ENCODE measurements around the gene GPR162.

The GPR162 gene

DNA sequence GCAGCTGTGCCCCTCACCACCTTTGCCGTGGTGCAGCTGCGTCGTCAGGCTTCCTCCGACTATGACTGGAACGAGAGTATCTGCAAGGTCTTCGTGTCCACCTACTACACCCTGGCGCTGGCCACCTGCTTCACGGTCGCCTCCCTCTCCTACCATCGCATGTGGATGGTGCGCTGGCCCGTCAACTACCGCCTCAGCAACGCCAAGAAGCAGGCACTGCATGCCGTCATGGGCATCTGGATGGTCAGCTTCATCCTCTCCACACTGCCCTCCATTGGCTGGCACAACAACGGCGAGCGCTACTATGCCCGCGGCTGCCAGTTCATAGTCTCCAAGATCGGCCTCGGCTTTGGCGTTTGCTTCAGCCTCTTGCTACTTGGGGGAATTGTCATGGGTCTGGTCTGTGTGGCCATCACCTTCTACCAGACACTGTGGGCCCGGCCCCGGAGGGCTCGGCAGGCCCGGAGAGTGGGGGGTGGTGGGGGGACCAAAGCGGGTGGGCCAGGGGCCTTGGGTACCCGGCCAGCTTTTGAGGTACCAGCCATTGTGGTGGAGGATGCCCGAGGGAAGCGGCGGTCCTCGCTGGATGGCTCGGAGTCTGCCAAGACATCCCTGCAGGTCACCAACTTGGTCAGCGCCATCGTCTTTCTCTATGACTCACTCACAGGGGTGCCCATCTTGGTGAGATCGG lies 2.6 kb downstream of the GPR162 start:
- no peak for DNase-seq

DNA sequence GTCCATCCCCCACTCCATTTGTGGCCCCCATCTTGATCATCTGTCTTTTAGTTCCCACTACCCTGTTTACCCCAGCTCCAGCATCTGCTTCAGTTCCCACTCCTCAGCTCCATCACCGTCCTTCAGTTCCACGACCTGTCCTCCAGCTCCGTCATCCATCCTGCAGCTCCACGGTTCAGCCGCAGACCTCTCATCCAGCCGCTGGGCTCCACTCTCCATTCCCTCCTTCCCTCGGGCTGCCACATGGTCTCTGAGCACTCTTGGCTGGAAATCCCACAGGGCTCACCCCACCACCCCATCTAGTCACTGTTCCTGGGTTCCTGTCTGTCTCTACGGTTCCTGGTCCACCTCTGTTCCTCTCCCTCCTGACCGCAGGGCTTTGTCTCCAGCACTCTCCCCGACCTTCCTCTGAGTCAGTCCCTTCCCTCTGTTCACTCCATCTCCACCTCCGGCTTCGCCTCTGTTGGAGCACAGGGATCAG lies 3.3 kb downstream of the GPR162 start:
- DNase-seq: no peak

DNA sequence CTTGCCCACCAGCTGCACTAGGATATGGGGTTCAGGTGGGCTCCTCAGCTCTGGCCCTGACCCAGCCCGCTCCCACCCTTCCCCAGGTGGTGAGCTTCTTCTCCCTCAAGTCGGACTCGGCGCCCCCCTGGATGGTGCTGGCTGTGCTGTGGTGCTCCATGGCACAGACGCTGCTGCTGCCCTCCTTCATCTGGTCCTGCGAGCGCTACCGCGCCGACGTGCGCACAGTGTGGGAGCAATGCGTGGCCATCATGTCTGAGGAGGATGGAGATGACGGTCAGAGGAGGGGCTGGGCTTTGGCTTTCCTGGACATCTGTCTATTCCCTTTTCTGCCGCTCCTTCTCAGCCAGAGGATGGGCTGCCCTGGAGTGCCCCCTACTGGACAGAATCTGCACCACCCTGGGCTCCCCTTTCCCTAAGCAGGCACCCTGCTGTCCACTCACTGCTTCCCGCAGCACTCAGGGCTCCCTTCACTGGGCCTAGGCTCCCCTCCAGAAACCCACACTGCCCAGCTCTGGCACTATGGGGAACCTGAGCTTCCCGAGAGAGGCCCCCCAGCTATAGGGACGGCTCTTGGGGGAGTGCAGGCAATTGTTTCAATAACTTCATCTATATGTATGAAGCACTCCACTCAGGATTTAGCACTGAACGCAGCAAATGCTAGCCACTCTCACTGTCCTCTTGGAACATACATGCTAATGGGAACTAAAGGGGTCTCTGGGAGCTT lies 3.9 kb downstream of the GPR162 start:
- DNase-seq: peak; percentile 72 to 79

DNA sequence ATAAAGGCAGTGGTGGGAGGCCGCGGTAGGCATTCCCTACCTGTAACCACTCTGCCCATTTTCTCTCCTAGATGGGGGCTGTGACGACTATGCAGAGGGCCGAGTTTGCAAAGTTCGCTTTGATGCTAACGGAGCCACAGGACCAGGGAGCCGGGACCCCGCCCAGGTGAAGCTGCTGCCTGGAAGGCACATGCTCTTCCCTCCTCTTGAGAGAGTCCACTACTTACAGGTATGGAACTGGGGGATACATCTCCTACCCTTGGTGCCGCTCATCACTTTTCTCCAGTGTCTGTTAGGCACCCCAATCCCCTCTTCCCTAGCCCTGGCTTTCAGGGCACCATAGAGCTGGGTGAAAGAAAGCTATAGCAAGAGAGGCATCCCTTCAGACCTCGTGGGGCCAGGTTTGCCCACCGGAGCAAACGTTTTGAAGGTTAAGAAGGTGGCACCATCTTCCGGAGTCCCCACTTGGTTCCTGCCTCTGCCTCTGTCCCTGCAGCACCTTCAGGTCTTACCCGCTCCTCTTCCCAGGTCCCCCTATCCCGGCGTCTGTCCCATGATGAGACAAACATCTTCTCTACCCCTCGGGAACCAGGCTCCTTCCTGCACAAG lies 4.6 kb downstream of the GPR162 start:
- no peak for DNase-seq

DNA sequence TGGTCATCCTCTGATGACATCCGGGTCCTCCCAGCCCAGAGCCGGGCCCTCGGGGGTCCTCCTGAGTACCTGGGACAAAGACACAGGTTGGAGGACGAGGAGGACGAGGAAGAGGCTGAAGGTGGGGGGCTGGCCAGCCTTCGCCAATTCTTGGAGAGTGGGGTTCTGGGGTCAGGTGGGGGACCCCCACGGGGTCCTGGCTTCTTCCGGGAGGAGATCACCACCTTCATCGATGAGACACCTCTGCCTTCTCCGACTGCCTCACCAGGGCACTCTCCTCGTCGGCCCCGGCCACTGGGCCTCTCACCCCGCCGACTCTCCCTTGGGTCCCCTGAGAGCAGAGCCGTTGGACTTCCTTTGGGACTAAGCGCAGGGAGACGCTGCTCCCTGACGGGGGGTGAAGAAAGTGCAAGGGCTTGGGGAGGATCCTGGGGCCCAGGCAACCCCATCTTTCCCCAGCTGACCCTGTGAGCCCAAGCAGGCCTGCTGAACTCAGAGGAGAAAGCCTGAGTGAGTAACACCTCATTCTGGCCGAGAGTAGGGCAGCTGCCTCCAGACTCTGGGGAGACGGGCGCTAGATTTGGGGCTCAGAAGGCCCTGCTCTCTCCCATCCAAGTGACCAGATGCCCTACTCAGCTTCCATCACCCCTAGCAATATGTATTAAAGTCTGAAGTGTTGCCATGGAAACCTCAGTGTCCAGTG lies 5.3 kb downstream of the GPR162 start:
- no peak for DNase-seq

DNA sequence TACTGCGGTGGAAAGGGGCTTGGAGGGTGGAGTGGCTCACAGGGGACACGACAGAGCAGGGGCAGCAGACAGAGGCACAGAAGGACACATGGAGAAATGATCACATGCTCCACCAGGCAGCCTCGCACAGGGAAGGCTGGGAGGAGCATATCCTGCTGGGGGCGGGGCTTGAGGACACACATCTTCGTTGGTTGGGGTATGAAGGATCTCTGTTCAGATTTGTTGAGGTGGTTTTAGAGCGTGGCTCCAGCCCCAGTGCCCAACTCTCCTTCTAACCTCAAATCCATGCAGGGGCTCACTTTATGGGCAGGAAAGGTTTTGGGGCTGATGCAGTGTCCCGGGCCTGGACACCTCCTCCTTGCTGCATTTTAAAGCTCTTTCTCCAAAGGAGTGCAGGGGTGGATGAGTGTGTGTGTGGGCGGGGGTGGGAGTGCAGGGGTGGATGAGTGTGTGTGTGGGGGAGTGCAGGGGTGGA lies 5.9 kb downstream of the GPR162 start:
- peak; percentile 49 to 58 for DNase-seq

DNA sequence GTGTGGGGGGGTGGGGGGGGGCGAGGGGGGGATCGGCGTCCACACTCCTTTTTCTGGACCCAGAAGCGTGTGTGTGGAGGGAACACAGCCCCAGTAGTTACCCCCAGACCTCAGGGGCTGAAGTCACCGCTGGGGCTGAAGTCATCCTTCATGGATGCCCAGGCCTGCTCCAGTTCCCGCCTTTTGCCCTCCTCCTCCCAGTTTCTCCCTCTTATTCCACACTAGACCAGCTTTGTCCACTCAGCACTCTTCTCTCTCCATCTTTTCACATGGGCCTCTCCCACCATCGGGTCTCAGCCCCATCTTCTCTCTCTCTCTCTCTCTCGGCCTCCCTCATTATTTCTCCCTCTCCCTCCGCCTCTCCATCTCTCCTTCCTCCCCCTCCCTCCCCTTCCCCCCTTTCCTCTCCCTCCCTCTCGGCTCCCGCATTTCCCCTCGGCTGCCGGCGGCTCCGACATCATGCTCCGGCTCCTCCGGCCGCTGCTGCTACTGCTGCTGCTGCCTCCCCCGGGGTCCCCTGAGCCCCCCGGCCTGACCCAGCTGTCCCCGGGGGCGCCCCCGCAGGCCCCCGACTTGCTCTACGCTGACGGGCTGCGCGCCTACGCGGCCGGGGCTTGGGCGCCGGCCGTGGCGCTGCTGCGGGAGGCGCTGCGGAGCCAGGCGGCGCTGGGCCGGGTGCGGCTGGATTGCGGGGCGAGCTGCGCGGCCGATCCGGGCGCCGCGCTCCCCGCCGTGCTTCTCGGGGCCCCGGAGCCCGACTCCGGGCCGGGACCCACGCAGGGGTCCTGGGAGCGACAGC lies 6.6 kb downstream of the GPR162 start, which contains the start of gene P3H3:
Gene P3H3 (plus strand): TSS at position 426 of the 799 bp plus-strand sequence. CDS start 34 bp downstream, at position 460.
- DNase-seq: no peak

DNA sequence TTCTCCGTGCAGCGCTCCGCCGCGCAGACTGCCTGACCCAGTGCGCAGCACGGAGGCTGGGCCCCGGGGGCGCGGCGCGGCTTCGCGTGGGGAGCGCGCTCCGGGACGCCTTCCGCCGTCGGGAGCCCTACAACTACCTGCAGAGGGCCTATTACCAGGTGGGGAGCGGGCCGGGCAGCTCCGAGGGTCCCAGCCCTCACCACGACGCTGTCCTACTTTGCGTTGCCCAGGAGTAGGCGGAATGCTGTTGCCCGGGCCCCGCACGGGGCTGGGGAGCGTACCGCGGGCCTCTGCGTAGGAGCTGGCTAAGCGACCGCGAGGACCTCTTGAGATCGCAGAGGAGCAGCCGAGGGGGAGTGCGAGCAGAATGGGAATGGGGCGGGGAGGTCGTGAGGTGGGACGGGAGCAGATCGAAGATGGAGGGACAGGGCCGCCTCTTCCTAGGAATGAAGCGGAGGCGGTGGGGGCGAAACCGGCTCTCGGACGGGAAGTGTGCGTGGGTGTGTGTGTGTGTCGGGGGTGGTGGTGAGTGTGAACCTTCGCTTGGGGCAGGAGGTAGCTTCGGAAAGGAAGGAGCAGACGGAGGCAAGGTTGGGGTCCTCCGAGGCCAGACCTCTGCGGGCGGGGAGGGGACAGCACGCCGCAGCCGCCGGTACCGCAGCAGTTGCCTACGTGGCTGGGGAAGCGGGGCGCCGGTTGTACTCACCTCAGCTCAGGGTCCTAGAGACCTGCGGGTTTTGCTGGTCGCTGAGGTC lies 7.3 kb downstream of the GPR162 start:
- DNase-seq: peak; percentile 27 to 48

DNA sequence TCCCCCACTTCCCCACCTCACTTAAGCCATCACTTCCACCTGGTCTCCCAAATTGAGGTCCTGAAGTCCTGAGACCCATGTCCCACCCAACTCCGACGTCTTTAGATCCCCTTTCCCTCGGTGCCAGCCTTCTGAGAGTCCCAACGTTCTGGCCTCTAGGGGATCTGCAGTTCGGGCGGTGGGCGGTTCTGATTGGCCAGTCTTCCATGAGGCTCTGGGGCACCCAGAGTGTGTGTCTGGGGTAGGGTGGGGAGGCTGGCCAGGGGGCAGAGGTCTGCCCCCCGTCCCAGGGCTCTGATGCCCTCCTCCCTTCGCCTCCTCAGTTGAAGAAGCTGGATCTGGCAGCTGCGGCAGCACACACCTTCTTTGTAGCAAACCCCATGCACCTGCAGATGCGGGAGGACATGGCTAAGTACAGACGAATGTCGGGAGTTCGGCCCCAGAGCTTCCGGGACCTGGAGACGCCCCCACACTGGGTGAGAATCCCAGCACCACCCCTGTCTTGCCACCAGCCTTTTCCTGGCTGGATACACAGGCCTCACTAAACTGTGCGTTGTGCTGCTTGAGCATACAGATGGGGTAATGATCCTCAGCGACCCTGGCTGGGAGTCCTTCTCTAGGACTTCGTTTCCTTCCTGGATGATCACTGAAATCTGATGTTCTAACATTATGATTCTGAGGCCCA lies 8.1 kb downstream of the GPR162 start:
- no peak for DNase-seq

DNA sequence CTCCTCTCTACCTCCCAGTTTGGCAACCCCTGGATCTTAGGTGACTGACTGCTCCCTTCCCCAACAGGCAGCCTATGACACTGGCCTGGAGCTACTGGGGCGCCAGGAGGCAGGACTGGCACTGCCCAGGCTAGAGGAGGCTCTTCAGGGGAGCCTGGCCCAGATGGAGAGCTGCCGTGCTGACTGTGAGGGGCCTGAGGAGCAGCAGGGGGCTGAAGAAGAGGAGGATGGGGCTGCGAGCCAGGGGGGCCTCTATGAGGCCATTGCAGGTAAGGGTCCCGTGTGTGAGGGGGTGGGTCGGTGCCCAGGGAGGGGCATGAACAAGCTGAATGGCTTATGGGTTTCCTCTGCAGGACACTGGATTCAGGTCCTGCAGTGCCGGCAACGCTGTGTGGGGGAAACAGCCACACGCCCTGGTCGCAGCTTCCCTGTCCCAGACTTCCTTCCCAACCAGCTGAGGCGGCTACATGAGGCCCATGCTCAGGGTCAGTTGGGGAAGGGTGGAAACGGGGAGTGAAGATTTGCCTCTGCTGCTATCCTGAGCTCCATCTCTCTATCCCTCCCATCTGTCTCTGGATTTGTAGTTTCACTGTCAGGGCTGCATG lies 8.8 kb downstream of the GPR162 start:
- DNase-seq: no peak

DNA sequence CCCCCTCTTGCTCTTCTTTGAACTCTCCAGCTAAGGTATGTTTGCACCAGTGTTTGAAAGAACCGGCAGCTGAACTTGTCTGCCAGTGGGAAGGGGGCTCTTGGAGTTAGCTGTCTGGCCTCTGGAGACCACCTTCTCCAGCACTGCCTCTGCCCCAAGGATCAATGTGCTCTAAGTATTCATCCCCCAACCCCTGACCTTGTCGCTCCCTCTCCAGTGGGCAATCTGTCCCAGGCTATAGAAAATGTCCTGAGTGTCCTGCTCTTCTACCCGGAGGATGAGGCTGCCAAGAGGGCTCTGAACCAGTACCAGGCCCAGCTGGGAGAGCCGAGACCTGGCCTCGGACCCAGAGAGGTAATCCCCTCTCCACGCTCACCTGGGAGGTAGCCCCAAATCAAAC lies 9.4 kb downstream of the GPR162 start:
- DNase-seq: no peak

DNA sequence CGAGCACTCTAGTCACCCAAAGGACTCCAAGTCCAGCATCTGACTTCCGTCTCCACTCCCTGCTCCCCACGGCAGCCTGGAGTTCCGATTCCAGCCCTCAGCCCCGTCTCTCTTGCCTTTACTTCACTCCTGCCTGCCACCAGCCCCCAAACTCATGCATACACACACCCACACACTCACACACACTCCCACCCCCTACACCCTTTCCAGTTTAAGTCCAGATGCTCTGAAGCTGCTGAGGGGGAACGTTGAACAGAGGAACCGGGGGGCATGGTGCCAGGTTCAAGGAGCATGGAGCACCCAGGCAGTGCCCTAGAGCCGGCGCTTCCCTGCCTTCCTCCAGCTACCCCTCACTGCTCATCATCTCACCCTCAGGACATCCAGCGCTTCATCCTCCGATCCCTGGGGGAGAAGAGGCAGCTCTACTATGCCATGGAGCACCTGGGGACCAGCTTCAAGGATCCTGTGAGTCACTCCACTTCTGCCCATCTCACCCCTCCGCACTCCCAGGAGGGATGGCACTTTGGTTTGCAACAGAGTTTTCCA lies 9.9 kb downstream of the GPR162 start:
- DNase-seq: no peak

DNA sequence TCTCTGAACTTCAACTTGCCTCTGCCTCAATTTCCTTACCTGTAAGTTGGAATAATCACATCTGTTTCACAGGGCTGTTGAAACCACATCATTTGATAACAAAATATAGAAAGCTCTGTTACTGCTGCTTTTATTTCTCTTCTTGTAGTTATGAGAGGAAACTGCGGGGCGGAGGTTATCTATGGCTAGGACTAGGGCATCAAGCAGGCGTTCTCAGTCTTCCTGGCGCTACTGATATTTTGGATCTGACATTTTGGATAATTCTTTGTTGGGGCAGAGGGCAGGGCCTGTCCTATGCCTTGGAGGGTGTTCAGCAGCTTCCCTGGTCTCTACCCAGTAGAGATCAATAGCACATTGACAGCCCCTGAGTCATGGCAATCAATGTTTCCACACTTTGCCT lies 10.5 kb downstream of the GPR162 start:
- no peak for DNase-seq

DNA sequence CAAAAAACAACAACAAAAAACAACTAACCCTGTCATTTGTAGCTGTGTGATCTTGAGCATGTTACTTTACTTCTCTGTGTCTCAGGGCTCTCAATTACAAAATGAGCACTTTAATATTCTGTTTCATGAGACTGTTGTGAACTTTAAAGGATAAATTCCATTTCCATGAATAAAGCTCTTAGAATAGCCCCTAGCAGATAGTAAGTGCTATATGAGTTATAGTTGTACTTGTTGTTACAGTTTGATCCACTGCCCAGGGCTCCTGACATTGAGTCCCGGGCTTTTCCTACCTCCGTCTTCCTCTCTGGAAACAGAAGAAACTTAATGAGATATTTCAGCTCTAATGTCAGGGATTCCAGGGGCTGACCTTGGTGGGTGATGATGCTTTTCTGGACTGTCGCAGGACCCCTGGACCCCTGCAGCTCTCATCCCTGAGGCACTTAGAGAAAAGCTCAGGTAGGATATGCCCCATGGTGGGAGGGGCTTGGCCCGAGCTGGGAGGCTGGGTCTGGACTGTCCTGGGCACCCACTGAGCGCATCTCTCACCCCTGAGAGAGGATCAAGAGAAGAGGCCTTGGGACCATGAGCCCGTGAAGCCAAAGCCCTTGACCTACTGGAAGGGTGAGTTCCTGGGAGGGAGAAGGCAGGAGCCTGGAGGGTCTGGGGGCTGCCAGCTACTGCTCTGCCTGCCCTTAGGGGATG lies 11.7 kb downstream of the GPR162 start:
- no peak for DNase-seq

DNA sequence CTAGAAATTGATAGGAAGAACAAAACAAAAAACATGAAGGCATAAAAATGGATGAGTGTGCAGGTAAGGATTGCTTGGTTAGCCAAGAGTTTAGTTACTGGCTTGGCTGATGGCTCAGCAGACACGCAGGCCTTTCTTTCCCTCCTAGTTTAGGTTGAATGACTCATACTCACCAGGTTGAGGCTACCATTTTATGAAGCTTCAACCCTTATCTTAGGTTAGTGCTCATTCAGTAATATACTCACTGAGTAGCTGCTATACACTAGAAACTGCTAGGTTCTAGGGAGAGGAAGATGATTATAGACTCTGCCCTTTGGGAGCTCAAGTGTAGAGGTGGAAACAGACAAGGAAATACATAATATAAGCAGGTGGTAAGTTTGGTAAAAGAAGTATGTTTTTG lies 12.6 kb downstream of the GPR162 start:
- DNase-seq: no peak

DNA sequence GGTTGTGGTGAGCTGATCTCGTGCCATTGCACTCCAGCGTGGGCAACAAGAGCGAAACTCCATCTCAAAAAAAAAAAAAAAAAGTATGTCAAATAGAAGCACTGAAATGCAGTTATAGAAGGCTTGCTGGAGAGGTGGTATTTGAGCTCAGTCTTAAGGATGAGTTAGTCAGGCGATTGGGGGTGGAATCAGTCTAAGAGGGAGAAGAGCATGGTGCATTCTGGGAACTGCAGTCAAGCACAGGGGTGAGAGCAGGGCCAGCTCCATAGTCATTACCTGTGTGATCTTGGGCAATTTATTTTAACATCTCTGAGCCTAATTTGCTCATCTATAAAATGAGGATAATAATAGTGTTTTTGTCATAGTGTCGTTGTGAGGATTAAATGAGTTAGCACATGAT lies 13.3 kb downstream of the GPR162 start:
- no peak for DNase-seq

DNA sequence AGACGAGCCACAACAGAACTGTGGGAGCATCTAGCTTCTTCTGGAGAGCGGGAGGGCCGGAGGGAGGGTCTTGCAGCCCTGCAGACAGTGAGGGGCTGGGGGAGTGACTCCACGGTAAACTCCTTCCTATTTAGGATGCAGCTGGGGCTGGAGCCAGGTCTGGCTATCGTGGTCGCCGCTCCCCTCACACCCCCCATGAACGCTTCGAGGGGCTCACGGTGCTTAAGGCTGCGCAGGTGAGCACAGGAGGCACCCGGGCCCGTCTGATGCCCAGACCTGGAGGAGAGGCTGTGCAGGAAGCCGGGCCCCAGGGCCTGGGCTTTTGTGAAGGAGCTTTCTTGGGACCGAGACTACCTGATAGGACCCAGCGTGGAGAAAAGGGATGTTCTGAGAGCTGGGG lies 15.2 kb downstream of the GPR162 start:
- no peak for DNase-seq

DNA sequence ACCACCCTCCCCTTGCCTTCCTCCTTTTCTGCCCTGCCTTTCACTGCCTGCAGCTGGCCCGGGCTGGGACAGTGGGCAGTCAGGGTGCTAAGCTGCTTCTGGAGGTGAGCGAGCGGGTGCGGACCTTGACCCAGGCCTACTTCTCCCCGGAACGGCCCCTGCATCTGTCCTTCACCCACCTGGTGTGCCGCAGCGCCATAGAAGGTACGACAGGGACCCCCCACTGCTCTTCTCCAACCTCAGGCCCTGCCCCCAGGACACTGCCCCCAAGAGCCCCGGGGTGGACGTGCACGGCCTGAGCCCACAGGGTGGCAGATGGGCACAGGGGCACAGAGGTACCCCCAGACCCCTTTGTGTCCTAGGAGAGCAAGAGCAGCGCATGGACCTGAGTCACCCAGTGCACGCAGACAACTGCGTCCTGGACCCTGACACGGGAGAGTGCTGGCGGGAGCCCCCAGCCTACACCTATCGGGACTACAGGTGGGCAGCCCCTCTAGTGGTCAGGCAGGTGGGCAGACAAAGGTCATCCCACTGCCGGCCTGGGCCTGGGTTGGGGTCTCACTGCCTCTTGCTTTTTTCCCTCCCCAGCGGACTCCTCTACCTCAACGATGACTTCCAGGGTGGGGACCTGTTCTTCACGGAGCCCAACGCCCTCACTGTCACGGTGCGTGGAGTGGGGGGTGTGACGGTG lies 15.9 kb downstream of the GPR162 start:
- no peak for DNase-seq

DNA sequence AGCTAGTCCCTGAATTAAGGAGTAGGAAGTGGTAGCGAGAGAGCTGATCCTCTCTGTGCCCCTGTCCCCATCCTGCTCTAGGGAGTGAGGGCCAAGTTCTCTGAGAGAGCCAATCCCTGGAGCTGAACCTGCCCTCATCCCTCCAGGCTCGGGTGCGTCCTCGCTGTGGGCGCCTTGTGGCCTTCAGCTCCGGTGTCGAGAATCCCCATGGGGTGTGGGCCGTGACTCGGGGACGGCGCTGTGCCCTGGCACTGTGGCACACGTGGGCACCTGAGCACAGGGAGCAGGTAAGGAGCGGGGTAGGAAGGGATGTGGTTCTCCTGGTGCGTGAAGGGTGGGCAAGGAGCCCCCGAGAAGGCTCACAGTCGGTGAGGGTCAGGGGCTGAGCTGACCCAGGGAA lies 17.2 kb downstream of the GPR162 start:
- no peak for DNase-seq
